Activated T-cell treated with anti-CD3 and anti-CD28 coated beads for 24 hours (primary cell): ENCODE measurements around the gene AVP.

Experiments
- DNase-seq: peaks from one replicate; pipeline ENCODE4 v3.0.0-alpha.2; 2020; ENCODE audit warnings: low read depth

Gene AVP

GRCh38 chr20:3109350-3110302 is 25.1 kb upstream of the AVP start:
- DNase-seq = no peak

- DNase-seq = no peak
Measured at GRCh38 chr20:3107464-3108025, 23.0 kb upstream of the AVP start.

GRCh38 chr20:3106658-3107463 is 22.3 kb upstream of the AVP start:
- DNase-seq = no peak

GRCh38 chr20:3106185-3106584 is 21.7 kb upstream of the AVP start:
- DNase-seq = no peak

- no peak for DNase-seq
Measured at GRCh38 chr20:3105256-3106137, 21.0 kb upstream of the AVP start.

- no peak for DNase-seq
Measured at GRCh38 chr20:3103369-3104032, 19.0 kb upstream of the AVP start.

- no peak for DNase-seq
Measured at GRCh38 chr20:3102575-3103368, 18.2 kb upstream of the AVP start.

GRCh38 chr20:3101737-3102574 is 17.4 kb upstream of the AVP start:
- no peak for DNase-seq

GRCh38 chr20:3101251-3101650 is 16.7 kb upstream of the AVP start:
- no peak for DNase-seq

- DNase-seq = no peak
Measured at GRCh38 chr20:3100480-3100879, 16.0 kb upstream of the AVP start.

- no peak for DNase-seq
Measured at GRCh38 chr20:3094848-3095629, 10.5 kb upstream of the AVP start.

GRCh38 chr20:3093861-3094361 is 9.4 kb upstream of the AVP start:
- no peak for DNase-seq

GRCh38 chr20:3092611-3093379 is 8.3 kb upstream of the AVP start:
- no peak for DNase-seq

GRCh38 chr20:3090565-3090964 is 6.0 kb upstream of the AVP start:
- no peak for DNase-seq

GRCh38 chr20:3088031-3088430 is 3.5 kb upstream of the AVP start:
- DNase-seq = no peak

- no peak for DNase-seq
Measured at GRCh38 chr20:3085571-3086072, 1.1 kb upstream of the AVP start.

- DNase-seq = no peak
Measured at GRCh38 chr20:3084986-3085360, 449 bp upstream of the AVP start.
